ENCODE results near the gene FMNL3.

DNA sequence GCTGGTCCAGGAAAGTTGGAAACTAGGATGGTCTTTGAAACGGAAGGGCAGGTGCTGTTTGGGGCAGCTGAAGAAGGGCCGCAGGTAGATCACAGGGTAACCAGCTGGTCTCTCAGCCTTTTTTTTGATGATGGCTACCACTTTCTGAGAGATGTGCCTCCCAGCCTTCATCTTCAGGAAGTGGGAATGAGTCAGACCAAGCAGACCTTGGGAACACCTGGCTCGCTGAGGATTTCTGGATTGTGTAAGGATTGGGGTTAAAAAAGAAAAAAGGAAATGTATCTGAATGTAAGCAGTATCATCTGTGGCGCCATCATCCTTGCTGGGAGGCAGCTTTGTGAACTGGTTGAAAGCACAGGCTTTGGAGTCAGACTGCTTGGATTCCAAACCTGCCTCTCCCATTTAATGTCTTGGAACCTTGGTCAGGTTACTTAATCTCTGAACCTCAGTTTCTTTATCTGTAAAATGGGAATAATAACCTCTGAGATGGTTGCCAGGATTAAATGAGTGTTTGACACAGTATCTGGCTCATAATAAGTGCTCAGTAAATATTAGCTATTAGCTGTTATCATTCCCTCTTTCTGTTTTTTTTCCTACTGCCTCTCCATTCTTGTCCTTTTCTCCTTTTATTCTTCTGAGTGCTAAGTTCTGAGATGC, 82.2 kb downstream of the FMNL3 start:
- no peak for TF ChIP-seq HDAC2 (IDR thresholded peaks at IDR 0.05; ENCODE audit: borderline replicate concordance in 1 of 2, low read depth in 2 of 2, low read length in 2 of 2)
- TF ChIP-seq POLR2A (IDR thresholded peaks at IDR 0.05; ENCODE audit: control extremely low read depth in 1 of 2, low read depth in 2 of 2, low read length in 2 of 2) = no peak
- TF ChIP-seq, protein P1, sequence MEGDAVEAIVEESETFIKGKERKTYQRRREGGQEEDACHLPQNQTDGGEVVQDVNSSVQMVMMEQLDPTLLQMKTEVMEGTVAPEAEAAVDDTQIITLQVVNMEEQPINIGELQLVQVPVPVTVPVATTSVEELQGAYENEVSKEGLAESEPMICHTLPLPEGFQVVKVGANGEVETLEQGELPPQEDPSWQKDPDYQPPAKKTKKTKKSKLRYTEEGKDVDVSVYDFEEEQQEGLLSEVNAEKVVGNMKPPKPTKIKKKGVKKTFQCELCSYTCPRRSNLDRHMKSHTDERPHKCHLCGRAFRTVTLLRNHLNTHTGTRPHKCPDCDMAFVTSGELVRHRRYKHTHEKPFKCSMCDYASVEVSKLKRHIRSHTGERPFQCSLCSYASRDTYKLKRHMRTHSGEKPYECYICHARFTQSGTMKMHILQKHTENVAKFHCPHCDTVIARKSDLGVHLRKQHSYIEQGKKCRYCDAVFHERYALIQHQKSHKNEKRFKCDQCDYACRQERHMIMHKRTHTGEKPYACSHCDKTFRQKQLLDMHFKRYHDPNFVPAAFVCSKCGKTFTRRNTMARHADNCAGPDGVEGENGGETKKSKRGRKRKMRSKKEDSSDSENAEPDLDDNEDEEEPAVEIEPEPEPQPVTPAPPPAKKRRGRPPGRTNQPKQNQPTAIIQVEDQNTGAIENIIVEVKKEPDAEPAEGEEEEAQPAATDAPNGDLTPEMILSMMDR (IDR thresholded peaks at IDR 0.05; ENCODE audit: control extremely low read depth in 1 of 3, insufficient read depth in 1 of 3, low read depth in 1 of 3, low read length in 3 of 3) = no peak
- no peak for TF ChIP-seq CHD2 (IDR thresholded peaks at IDR 0.05; ENCODE audit: low read length)
- TF ChIP-seq SRF (IDR thresholded peaks at IDR 0.05; ENCODE audit: low read depth, low read length) = no peak

Data from H1 (cell line).